ENCODE data around the gene GPATCH1.

The GPATCH1 gene

GRCh38 chr19:33090179-33090578 lies 9.2 kb downstream of the GPATCH1 start:
- CTCF ChIA-PET: interaction anchor here (0.6 to 1.7 kb wide), 4 partner anchors 17 to 114 kb away, joined by 4 to 8 read pairs (median 6); no protein-coding TSS in a partner anchor
- POLR2A ChIA-PET: interaction anchor here (0.6 to 1.1 kb wide), 3 partner anchors 9 to 119 kb away, joined by 3 read pairs; partner anchors contain the start of genes CEP89 and GPATCH1
- peaks cover 3% of the 10 kb centered on the region; the same call in 1 of the 2 replicates for H3K4me1 ChIP-seq (ENCODE audit: control insufficient read depth, insufficient read depth, low read length)
- H3K9me3 ChIP-seq (ENCODE audit: control insufficient read depth, insufficient read depth, low read depth, low read length): no peaks in the 10 kb centered on the region; the same call in 1 of the 2 replicates
- TF ChIP-seq FEZF1 (tag by site-specific recombination; IDR thresholded peaks at IDR 0.05) (peak; percentile 34; the same call in 1 of the 2 replicates), ZNF629 (tag by site-specific recombination; IDR thresholded peaks at IDR 0.05) (peak; percentile 70), PRDM1 (tag by site-specific recombination; IDR thresholded peaks at IDR 0.05) (peak; percentile 68), ZBTB21 (tag by site-specific recombination; IDR thresholded peaks at IDR 0.05) (peak; percentile 72), ATF2 (tag by site-specific recombination; IDR thresholded peaks at IDR 0.05; ENCODE audit: low read depth) (peak; percentile 96), TSHZ1 (tag by site-specific recombination; IDR thresholded peaks at IDR 0.05; ENCODE audit: borderline replicate concordance) (no peak), ZNF654 (tag by site-specific recombination; IDR thresholded peaks at IDR 0.05; ENCODE audit: low read depth) (no peak)
- peaks cover 55 to 87% of the 10 kb centered on the region in 2 experiments for H3K36me3 ChIP-seq (ENCODE audit: control insufficient read depth in 2 of 2, insufficient read depth in 1 of 2, low read length in 2 of 2)
- no peak overlapping the region for H3K4me3 ChIP-seq (ENCODE audit: low read depth, low read length)
- no peak overlapping the region for H3K27ac ChIP-seq (ENCODE audit: extremely low read depth, low read depth, low read length)

GRCh38 chr19:33093420-33094210 lies 12.6 kb downstream of the GPATCH1 start:
- POLR2A ChIA-PET: no interaction called here
- no peaks in the 10 kb centered on the region for H3K4me1 ChIP-seq (ENCODE audit: control insufficient read depth, insufficient read depth, low read length)
- CTCF ChIA-PET: interaction anchor here (0.8 kb wide), 1 partner anchor 32 kb away, joined by 4 read pairs; no protein-coding TSS in a partner anchor
- H3K36me3 ChIP-seq (ENCODE audit: control insufficient read depth in 2 of 2, insufficient read depth in 1 of 2, low read length in 2 of 2): peaks cover 78 to 98% of the 10 kb centered on the region in 2 experiments
- H3K4me3 ChIP-seq (ENCODE audit: low read depth, low read length): no peak overlapping the region
- TF ChIP-seq HOXD13 (CRISPR knock-in tag; IDR thresholded peaks at IDR 0.05; ENCODE audit: borderline replicate concordance) (no peak), FEZF1 (tag by site-specific recombination; IDR thresholded peaks at IDR 0.05) (peak; percentile 33), ZNF292 (tag by site-specific recombination; IDR thresholded peaks at IDR 0.05; ENCODE audit: borderline replicate concordance, low read depth) (no peak), ZNF18 (tag by site-specific recombination; IDR thresholded peaks at IDR 0.05) (no peak), ZNF239 (tag by site-specific recombination; IDR thresholded peaks at IDR 0.05) (no peak), ATF2 (tag by site-specific recombination; IDR thresholded peaks at IDR 0.05; ENCODE audit: low read depth) (no peak), CTCF (tag by site-specific recombination; IDR thresholded peaks at IDR 0.05) (no peak)
- H3K27ac ChIP-seq (ENCODE audit: extremely low read depth, low read depth, low read length): peak overlapping the region; percentile 49; the same call in 1 of the 2 replicates
- H3K9me3 ChIP-seq (ENCODE audit: control insufficient read depth, insufficient read depth, low read depth, low read length): no peaks in the 10 kb centered on the region; the same call in 1 of the 2 replicates
